ENCODE data around the gene APOH. TPM values are rescaled to one million over a fixed set of nuclear protein-coding genes. Genes with fewer than 3 reads are reported as not detected.

The APOH gene
- not detected in 2 replicates for total RNA-seq

GRCh38 chr17:66228887-66229782 is at the start of gene APOH:
TSS of gene APOH (minus strand) at chr17:66229415. CDS start at chr17:66229379, 36 bp downstream.

GRCh38 chr17:66191593-66192377 is 37.4 kb downstream of the APOH start, which contains the start of gene CEP112:
TSS of gene CEP112 (minus strand) at chr17:66192133.

Other genes with a start within 250 kb of the APOH start
- 2.1 and 5.5 TPM in 2 replicates for gene CEP112, start 37.3 kb downstream of the APOH start, total RNA-seq
- gene PRKCA, start 73.2 kb upstream of the APOH start, total RNA-seq, result 1.4 and 3.5 TPM in 2 replicates